ENCODE measurements around the gene PIRT.

- TF ChIP-seq CTCF (IDR thresholded peaks at IDR 0.05) (no peak), GATA2 (CRISPR knock-in tag; IDR thresholded peaks at IDR 0.05) (no peak), MAX (IDR thresholded peaks at IDR 0.05; ENCODE audit: low read depth) (no peak), REST (IDR thresholded peaks at IDR 0.05; ENCODE audit: low read depth, low read length) (no peak)
Measured at GRCh38 chr17:10879190-10879836, 41.4 kb upstream of the PIRT start.
